ENCODE results near the gene L2HGDH.

DNA sequence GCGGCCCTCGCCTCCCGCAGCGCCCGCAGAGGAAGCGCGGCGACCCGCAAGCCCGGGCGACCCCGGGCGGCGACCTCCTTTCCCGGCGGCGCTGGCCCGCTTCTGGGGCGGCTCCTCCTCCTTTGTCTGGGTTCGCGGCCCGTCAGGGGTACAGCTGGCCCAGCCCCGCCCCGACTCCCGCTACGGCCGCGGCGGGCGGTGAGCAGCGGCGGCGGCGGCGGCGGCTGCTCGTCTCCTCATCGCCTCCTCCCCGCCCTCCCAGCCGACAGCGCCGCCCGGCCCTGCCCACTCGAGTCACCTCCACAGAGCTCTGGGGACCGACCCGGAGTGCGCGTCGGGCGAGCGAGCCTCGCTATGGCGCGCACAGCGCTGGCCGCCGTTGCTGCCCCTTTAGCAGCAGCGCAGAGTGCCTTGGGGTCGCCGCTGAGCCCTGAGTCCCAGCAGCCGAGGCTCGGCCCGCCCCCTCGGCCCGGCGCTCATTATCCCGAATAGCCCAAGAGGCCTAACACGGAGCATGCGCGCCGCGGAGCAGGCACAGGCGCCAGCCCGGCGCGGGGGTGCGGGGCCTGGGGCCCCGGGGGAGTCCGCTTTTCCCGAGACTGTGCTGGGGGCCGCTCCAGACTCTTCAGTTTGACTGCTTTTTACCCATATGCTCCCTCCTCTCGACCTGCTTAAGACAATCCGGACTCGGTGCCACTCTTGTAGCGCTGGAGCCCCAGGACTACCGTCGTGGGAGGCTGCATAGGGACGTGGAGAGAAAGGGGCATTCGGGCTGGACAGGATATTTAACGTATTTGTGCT lies 80.4 kb downstream of the L2HGDH start, which contains the start of gene SOS2:
- TF ChIP-seq, protein P1, sequence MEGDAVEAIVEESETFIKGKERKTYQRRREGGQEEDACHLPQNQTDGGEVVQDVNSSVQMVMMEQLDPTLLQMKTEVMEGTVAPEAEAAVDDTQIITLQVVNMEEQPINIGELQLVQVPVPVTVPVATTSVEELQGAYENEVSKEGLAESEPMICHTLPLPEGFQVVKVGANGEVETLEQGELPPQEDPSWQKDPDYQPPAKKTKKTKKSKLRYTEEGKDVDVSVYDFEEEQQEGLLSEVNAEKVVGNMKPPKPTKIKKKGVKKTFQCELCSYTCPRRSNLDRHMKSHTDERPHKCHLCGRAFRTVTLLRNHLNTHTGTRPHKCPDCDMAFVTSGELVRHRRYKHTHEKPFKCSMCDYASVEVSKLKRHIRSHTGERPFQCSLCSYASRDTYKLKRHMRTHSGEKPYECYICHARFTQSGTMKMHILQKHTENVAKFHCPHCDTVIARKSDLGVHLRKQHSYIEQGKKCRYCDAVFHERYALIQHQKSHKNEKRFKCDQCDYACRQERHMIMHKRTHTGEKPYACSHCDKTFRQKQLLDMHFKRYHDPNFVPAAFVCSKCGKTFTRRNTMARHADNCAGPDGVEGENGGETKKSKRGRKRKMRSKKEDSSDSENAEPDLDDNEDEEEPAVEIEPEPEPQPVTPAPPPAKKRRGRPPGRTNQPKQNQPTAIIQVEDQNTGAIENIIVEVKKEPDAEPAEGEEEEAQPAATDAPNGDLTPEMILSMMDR (IDR thresholded peaks at IDR 0.05): peak in 1 of 7 experiments; percentile 9
- TF ChIP-seq EP300 (IDR thresholded peaks at IDR 0.05): no peak

Measured in stomach (tissue), 4 donors.